Skeletal muscle tissue (tissue), 4 donors: ENCODE measurements around the gene FAM174C. TPM values are rescaled to one million over a fixed set of nuclear protein-coding genes. Genes with fewer than 3 reads are reported as not detected.

Source experiments
- H3K27ac ChIP-seq: one replicate; pipeline ENCODE4 v1.7.0; 2013; ENCODE audit warnings: mild to moderate bottlenecking, low read depth, low read length, inconsistent platforms
- H3K27me3 ChIP-seq, 3 donors: one replicate each; pipeline ENCODE4 v1.7.0; 2013; ENCODE audit warnings: low read length in 3 of 3; ENCODE audit not compliant: control insufficient read depth in 3 of 3, insufficient read depth in 3 of 3
- H3K36me3 ChIP-seq, 3 donors: one replicate each; pipeline ENCODE4 v1.7.0; 2013; ENCODE audit warnings: low read length in 3 of 3; ENCODE audit not compliant: control insufficient read depth in 3 of 3, insufficient read depth in 3 of 3
- H3K4me1 ChIP-seq, 3 donors: one replicate each; pipeline ENCODE4 v1.7.0; 2013; ENCODE audit warnings: low read length in 3 of 3, mild to moderate bottlenecking in 3 of 3; ENCODE audit not compliant: control insufficient read depth in 3 of 3, insufficient read depth in 3 of 3
- H3K4me3 ChIP-seq, 3 donors: one replicate each; pipeline ENCODE4 v1.7.0; 2013; ENCODE audit warnings: low read length in 3 of 3
- H3K9ac ChIP-seq, 3 donors: one replicate each; pipeline ENCODE4 v1.7.0; 2013; ENCODE audit warnings: low read length in 3 of 3, mild to moderate bottlenecking in 3 of 3, moderate library complexity in 2 of 3, low read depth in 1 of 3
- H3K9me3 ChIP-seq, 3 donors: one replicate each; pipeline ENCODE4 v1.7.0; 2013; ENCODE audit warnings: low read length in 3 of 3; ENCODE audit not compliant: control insufficient read depth in 3 of 3
- total RNA-seq: library from RNA; depleted of rRNA; stranded (reverse); fragments of >200 nt; gene quantifications from one replicate; pipeline ENCODE4 v1.2.3, GENCODE V29; 2014
- donor health status: Osteomylitis.

Gene FAM174C
- 9.4 TPM for total RNA-seq

DNA sequence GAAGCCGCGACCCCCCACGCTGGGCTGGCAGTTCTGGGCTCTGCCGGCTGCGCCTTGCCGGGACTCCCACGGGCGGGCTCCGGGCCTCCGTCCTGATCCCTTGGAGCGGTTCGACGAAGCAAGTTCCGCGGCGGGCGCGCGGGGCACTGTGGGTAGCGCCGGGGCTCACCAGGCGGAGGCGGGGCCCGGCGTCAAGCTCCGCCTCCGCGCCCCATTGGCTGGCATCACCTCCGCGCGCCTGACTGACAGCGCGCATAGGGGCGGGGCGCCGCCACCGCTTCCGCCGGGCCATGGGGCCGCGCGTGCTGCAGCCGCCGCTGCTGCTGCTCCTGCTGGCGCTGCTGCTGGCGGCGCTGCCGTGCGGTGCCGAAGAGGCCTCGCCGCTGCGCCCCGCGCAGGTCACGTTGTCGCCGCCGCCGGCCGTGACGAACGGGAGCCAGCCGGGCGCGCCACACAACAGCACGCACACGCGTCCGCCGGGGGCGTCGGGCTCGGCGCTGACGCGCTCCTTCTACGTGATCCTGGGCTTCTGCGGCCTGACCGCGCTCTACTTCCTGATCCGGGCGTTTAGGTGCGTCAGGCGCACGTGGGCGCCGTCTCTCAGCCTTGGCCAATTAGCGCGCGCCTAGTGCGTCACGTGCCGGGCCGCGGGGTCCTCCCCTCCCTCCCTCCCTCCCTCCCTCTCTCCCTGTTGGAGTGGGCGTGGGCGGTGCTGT is at the start of gene FAM174C:
FAM174C (plus strand) TSS at position 271 of the 716 bp plus-strand sequence; CDS start at position 291, 20 bp downstream.
- H3K27me3 ChIP-seq = no peaks in the 10 kb centered on the region
- peaks cover 57 to 69% (median 60%) of the 10 kb centered on the region in 3 donors for H3K4me1 ChIP-seq
- H3K9ac ChIP-seq = peak within 1 kb of the TSS; percentile 83 to 98 (median 88)
- H3K9me3 ChIP-seq = no peaks in the 10 kb centered on the region
- peak within 1 kb of the TSS; percentile 72 to 92 (median 91) for H3K4me3 ChIP-seq
- H3K27ac ChIP-seq = peak within 1 kb of the TSS; percentile 93
- peaks cover 50 to 56% (median 50%) of the 10 kb centered on the region in 3 donors for H3K36me3 ChIP-seq

DNA sequence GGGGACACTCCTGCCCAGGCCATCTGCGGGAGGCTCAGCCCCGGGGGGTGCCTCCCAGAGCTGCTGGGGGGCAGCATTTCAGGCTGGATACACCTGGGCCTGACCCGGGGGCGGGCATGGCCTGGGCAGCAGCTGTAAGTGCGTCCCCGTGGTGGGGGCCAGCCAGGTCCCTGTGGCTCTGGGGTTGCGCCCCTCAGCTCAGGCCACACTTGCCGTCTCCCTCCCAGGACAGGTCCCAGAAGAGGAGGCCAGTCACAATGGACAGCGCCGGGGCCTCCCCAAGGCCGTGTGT is 49.2 kb upstream of the FAM174C start:
- H3K27ac ChIP-seq = no peak overlapping the region
- no peaks in the 10 kb centered on the region for H3K27me3 ChIP-seq
- H3K4me1 ChIP-seq = peaks cover 3 to 21% (median 13%) of the 10 kb centered on the region in 3 donors
- no peak overlapping the region for H3K9ac ChIP-seq
- no peak overlapping the region for H3K4me3 ChIP-seq
- H3K9me3 ChIP-seq = no peaks in the 10 kb centered on the region
- peaks cover 20 to 35% (median 20%) of the 10 kb centered on the region in 3 donors for H3K36me3 ChIP-seq

DNA sequence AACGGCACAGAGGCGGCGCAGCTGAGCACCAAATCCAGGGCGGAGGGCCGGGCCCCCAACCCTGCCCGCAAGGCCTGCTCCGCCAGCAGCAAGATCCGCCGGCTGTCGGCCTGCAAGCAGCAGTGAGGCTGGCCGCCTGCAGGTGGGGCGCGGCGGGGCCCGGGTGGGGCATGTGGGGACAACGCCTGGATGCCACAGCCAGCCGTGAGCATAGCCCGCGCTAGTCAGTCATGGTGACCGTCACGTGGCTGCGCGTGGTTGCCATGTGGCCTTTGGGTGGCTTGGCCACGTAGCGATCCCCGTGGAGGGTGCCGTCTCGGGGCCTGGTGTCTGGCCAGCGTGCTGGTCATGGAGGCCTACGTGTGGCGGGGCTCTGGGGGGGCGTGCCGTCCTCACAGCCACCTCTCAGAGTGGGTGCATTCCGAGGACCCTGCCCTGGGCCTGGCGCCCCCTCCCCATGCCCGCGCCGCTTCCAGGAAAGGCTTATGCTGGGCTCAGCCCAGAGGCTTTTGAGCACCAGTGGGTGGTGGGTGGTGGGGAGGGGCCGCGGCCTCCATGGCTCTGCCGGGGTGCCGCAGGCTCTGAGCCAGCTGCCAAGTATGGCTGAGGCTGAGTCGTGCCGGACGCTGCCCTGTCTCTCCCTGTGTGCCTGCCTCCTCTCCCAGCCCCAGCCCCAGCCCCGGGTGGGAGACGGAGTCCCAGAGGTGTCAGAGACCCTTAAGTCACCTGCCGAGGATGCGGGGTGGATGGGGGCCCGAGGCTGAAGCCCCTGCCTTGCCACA is 48.6 kb upstream of the FAM174C start:
- Histone ChIP-seq H3K4me1 (peaks cover 1 to 18% (median 7%) of the 10 kb centered on the region in 3 donors), H3K27me3 (no peaks in the 10 kb centered on the region), H3K27ac (no peak overlapping the region), H3K9ac (no peak overlapping the region), H3K9me3 (no peaks in the 10 kb centered on the region), H3K36me3 (peaks cover 18 to 33% (median 20%) of the 10 kb centered on the region in 3 donors), H3K4me3 (no peak overlapping the region)

DNA sequence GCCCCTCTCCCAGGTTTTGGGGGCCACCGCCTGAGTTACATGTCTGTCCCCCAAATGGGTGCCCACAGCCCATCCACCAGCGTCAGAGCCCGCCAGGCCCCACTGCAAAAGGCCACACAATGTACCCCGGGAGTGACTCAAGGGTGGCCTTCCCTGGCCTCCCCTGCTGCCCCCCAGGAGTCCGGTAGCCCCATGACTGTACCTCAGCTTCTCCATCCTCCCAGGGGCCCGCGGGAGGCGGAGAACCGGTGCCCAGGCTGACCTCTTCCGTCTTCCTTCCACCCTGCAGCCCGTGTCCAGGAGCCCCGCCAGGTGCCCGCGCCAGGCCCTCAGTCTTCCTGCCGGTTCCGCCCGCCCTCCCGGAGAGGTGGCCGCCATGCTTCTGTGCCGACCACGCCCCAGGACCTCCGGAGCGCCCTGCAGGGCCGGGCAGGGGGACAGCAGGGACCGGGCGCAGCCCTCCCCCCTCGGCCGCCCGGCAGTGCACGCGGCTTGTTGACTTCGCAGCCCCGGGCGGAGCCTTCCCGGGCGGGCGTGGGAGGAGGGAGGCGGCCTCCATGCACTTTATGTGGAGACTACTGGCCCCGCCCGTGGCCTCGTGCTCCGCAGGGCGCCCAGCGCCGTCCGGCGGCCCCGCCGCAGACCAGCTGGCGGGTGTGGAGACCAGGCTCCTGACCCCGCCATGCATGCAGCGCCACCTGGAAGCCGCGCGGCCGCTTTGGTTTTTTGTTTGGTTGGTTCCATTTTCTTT is 47.9 kb upstream of the FAM174C start:
- Histone ChIP-seq H3K9me3 (no peaks in the 10 kb centered on the region), H3K9ac (no peak overlapping the region), H3K36me3 (peaks cover 18 to 33% (median 20%) of the 10 kb centered on the region in 3 donors), H3K27me3 (no peaks in the 10 kb centered on the region), H3K4me1 (peaks cover under 1 to 17% (median 3%) of the 10 kb centered on the region in 3 donors), H3K4me3 (no peak overlapping the region), H3K27ac (no peak overlapping the region)

DNA sequence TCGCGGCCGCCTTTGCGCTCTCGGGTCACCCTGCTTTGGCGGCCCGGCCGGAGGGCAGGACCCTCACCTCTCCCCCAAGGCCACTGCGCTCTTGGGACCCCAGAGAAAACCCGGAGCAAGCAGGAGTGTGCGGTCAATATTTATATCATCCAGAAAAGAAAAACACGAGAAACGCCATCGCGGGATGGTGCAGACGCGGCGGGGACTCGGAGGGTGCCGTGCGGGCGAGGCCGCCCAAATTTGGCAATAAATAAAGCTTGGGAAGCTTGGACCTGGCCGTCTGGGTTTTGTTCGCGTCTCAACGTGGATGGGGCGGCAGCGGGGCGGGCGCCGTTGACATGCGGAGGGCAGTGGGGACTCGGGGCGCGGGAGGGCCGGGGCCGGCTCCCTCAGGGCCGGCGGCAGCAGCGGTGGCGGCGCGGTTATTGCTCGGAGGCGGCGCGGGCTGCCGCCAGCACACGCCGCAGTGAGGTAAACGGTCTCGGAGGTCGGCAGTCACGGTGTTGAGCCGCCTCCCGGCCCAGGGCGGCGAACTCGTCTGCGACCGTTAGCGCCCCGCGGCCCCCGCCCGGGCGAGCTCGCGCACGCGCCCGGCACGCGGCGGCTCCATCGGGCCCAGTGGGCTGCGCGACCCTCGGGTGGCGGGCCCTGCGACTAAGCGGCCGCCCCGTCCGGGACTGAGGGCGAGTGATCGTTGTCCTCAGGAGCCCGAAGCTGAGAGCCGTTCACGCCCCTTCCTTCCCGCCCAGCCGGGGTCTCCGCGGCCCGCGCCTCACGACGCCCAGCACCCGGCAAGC is 47.0 kb upstream of the FAM174C start:
- Histone ChIP-seq H3K9me3 (no peaks in the 10 kb centered on the region), H3K27me3 (no peaks in the 10 kb centered on the region), H3K9ac (no peak overlapping the region), H3K36me3 (peaks cover 10 to 26% (median 12%) of the 10 kb centered on the region in 3 donors), H3K27ac (no peak overlapping the region), H3K4me3 (no peak overlapping the region), H3K4me1 (peaks cover 6 to 17% (median 7%) of the 10 kb centered on the region in 3 donors)

DNA sequence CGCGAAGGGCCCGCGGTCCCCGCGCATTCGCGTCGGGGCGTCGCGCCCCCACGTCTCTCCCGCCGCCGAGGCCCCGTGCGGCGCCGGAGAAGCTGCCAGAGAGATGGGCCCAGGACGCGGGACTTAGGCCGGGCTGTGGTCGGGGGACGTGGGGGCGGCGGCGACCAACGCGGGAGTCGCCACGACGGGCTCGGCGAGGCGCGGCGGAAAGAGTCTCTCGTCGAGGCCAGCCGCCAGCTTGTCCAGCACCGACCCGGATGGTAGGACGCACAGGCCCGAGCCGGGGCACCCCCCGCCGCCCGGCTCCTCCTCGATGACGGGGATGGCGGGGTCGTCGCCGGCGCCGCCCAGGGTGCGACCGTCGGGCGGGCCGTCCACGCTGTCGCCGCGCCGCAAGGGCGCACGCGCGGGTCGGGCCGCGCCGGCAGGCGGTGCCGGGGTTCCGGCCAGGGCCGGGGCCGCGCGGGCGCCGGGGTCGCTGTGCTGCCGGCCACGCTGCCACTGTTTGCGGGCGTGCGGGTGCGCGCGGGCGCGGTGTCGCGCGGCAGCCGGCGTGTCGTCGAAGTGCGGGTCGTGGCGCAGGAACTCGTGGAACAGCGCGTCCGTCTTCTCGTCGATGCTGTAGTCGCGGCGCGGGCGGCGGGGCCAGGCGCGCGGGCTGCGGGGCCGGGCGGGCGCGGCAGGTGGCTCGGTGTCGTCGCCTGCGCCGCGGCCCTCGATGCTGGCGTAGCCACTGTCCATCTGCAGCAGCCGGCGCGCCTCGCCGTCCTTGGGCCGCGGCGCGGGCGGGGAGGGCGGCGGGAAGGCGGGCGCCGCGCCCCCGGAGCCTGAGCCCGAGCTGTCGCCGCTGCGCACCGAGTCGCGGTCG is 46.0 kb upstream of the FAM174C start:
- no peaks in the 10 kb centered on the region for H3K27me3 ChIP-seq

DNA sequence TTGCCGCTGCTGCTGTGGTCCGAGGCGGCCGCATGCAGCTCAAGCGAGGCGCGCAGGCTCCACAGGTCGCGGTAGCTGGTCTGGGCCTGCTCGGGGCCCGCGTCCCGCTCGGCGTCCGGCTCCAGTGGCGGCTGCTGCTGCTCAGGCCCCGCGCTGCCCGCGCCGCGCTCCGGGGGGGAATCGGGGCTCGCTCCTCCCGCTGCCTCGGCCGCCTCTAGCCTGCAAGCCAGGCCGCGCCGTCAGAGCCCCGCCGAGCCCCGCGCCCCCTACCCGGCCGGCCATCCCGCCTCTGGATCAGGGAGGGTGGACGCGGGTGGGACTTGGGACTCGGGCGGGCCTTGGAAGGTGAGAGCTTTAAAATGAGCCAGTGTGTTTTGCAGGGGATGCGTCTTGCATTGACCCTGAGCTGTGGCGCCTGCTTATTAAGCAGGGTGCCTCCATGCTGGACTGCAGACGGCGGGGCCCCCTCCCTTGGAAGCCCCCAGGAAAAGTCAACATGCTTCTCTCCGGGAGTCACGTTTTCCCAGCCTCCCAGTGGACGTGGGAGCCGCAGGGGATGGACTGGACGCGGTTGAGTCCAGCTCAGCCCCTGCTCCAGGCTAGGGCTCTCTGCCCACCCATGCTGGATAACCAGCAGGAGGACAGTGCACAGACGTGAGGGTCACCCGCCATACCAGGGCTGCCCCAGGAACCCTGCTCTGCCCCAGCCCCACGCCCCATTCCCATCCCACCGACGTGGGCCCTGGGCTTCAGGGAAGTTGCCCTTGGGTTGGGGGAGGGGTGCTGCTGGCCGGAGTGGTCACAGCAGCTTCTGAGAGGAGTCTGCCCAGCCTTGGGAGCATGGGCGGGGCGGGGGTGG is 45.2 kb upstream of the FAM174C start:
- no peaks in the 10 kb centered on the region for H3K27me3 ChIP-seq
- H3K27ac ChIP-seq = no peak overlapping the region
- peaks cover 6 to 17% (median 7%) of the 10 kb centered on the region in 3 donors for H3K4me1 ChIP-seq
- H3K4me3 ChIP-seq = no peak overlapping the region
- H3K36me3 ChIP-seq = peaks cover 3 to 15% (median 8%) of the 10 kb centered on the region in 3 donors
- H3K9me3 ChIP-seq = no peaks in the 10 kb centered on the region
- H3K9ac ChIP-seq = no peak overlapping the region

More for the DNA sequence above, 46.0 kb upstream of the FAM174C start:
- Histone ChIP-seq H3K9ac (no peak overlapping the region), H3K9me3 (no peaks in the 10 kb centered on the region), H3K4me3 (no peak overlapping the region), H3K36me3 (peaks cover 8 to 20% (median 12%) of the 10 kb centered on the region in 3 donors), H3K4me1 (peaks cover 6 to 17% (median 7%) of the 10 kb centered on the region in 3 donors), H3K27ac (no peak overlapping the region)

DNA sequence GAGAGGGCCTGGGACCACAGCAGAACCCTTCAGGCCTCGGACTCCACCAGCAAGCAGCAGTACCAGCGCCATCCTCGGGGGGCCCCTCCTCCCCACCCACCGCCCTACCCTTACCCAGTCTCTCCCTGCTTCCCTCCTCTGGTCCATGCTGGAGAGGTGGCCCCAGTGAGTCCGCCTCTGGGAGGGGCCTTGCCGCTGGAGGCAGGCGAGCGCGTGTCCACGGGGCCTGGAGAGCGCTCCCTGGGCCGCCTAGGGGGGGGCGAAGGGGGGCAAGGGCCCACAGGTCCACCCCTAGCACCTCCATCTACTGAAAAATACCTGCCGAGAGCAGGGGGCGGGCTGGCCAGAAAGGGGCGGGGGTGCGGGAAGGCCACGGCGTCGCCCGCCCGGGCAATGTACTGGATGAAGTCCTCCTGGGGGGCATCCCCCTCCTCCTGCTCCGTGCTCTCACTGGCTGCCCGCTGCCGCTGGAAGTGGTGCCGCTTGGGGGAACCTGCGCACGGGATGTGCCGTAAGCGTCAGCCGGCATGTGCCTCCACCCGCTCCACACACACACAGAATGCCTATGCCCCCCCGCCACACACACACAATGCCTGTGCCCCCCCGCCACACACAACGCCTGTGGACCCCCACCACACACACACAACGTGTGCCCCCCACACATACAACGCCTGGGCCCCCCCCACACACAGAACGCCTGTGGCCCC is 44.4 kb upstream of the FAM174C start:
- Histone ChIP-seq H3K36me3 (peaks cover 3 to 13% (median 3%) of the 10 kb centered on the region in 3 donors), H3K9me3 (no peaks in the 10 kb centered on the region), H3K27ac (no peak overlapping the region), H3K27me3 (peaks cover 0 to 4% (median 2%) of the 10 kb centered on the region in 3 donors), H3K4me1 (peaks cover 6 to 17% (median 7%) of the 10 kb centered on the region in 3 donors), H3K9ac (no peak overlapping the region), H3K4me3 (no peak overlapping the region)
